ENCODE results near the gene KXD1. TPM values are rescaled to one million over a fixed set of nuclear protein-coding genes. Genes with fewer than 3 reads are reported as not detected.

KXD1 gene
- total and polyA plus RNA-seq, 7 donors: 84.9 to 122 (median 118) TPM

GRCh38 chr19:18523841-18524240 lies 33.8 kb upstream of the KXD1 start:
- no peak for TF ChIP-seq POLR2AphosphoS5 (IDR thresholded peaks at IDR 0.05)
- TF ChIP-seq EP300 (IDR thresholded peaks at IDR 0.05): no peak
- no peak for TF ChIP-seq CTCF (IDR thresholded peaks at IDR 0.05)
- no peak for TF ChIP-seq POLR2A (IDR thresholded peaks at IDR 0.05)
- 86 to 93% methylated on average over 9 of the region's 9 CpGs for WGBS, 2 donors
- Histone ChIP-seq H3K9me3 (no peaks in the 10 kb centered on the region), H3K27me3 (no peaks in the 10 kb centered on the region), H3K4me1 (peaks cover 0 to 17% (median 14%) of the 10 kb centered on the region in 4 donors), H3K36me3 (no peaks in the 10 kb centered on the region), H3K27ac (no peak overlapping the region), H3K4me3 (no peak overlapping the region)
- no peak for DNase-seq
- intact Hi-C loops (cut with DNase I): loop anchor here (2.0 to 5.0 kb wide), 3 partner anchors 19 to 62 kb away; partner anchors contain the start of genes FKBP8 and UBA52

GRCh38 chr19:18526316-18526715 lies 31.4 kb upstream of the KXD1 start:
- DNase-seq: no peak
- TF ChIP-seq CTCF (IDR thresholded peaks at IDR 0.05) (no peak), POLR2AphosphoS5 (IDR thresholded peaks at IDR 0.05) (no peak), POLR2A (IDR thresholded peaks at IDR 0.05) (no peak), EP300 (IDR thresholded peaks at IDR 0.05) (no peak)
- H3K4me3 ChIP-seq: no peak overlapping the region
- H3K4me1 ChIP-seq: peaks cover 0 to 3% (median 0%) of the 10 kb centered on the region in 4 donors
- no peak overlapping the region for H3K27ac ChIP-seq
- H3K36me3 ChIP-seq: peaks cover 0 to 5% (median 1%) of the 10 kb centered on the region in 4 donors
- H3K9me3 ChIP-seq: no peaks in the 10 kb centered on the region
- intact Hi-C loops (cut with DNase I): no loop called here
- WGBS, 2 donors: 92 to 93% methylated on average over 9 of the region's 9 CpGs
- H3K27me3 ChIP-seq: no peaks in the 10 kb centered on the region

GRCh38 chr19:18529782-18530181 lies 27.9 kb upstream of the KXD1 start:
- 77 to 79% methylated on average over 7 of the region's 7 CpGs for WGBS, 2 donors
- DNase-seq: no peak
- Histone ChIP-seq H3K27me3 (no peaks in the 10 kb centered on the region), H3K4me3 (no peak overlapping the region), H3K4me1 (no peaks in the 10 kb centered on the region), H3K36me3 (peaks cover 16 to 35% (median 22%) of the 10 kb centered on the region in 4 donors), H3K27ac (no peak overlapping the region), H3K9me3 (no peaks in the 10 kb centered on the region)
- TF ChIP-seq POLR2AphosphoS5 (IDR thresholded peaks at IDR 0.05) (no peak), POLR2A (IDR thresholded peaks at IDR 0.05) (no peak), EP300 (IDR thresholded peaks at IDR 0.05) (no peak), CTCF (IDR thresholded peaks at IDR 0.05) (no peak)
- intact Hi-C loops (cut with DNase I): no loop called here

- Histone ChIP-seq H3K36me3 (peaks cover 21 to 52% (median 34%) of the 10 kb centered on the region in 4 donors), H3K27me3 (no peaks in the 10 kb centered on the region), H3K4me3 (no peak overlapping the region), H3K4me1 (no peaks in the 10 kb centered on the region), H3K9me3 (no peaks in the 10 kb centered on the region), H3K27ac (no peak overlapping the region)
- intact Hi-C loops (cut with DNase I): no loop called here
- 93 to 97% methylated on average over 9 of the region's 9 CpGs for WGBS, 2 donors
- no peak for TF ChIP-seq POLR2AphosphoS5 (IDR thresholded peaks at IDR 0.05)
- no peak for TF ChIP-seq EP300 (IDR thresholded peaks at IDR 0.05)
- no peak for TF ChIP-seq CTCF (IDR thresholded peaks at IDR 0.05)
- TF ChIP-seq POLR2A (IDR thresholded peaks at IDR 0.05): no peak
- no peak for DNase-seq
Observed at GRCh38 chr19:18531485-18531884, 26.2 kb upstream of the KXD1 start.

Measured in sigmoid colon (tissue), 7 donors.